ENCODE data around the gene CBFA2T3.

The CBFA2T3 gene

GRCh38 chr16:88853325-88853941 lies 123.6 kb downstream of the CBFA2T3 start:
- no peak for DNase-seq

GRCh38 chr16:88851616-88852015 lies 125.4 kb downstream of the CBFA2T3 start:
- no peak for DNase-seq

- DNase-seq, result no peak
Measured at GRCh38 chr16:88850531-88851199, 126.3 kb downstream of the CBFA2T3 start.

GRCh38 chr16:88848557-88848956 lies 128.4 kb downstream of the CBFA2T3 start:
- DNase-seq, result no peak

- DNase-seq, result no peak
Measured at GRCh38 chr16:88847654-88848053, 129.4 kb downstream of the CBFA2T3 start.

- no peak for DNase-seq
Measured at GRCh38 chr16:88846088-88846487, 130.9 kb downstream of the CBFA2T3 start.

- no peak for DNase-seq
Measured at GRCh38 chr16:88844419-88845036, 132.5 kb downstream of the CBFA2T3 start.

- DNase-seq, result no peak
Measured at GRCh38 chr16:88843256-88843655, 133.8 kb downstream of the CBFA2T3 start.

GRCh38 chr16:88842806-88843205 lies 134.2 kb downstream of the CBFA2T3 start:
- DNase-seq, result no peak

- DNase-seq, result no peak
Measured at GRCh38 chr16:88842308-88842756, 134.7 kb downstream of the CBFA2T3 start.

- no peak for DNase-seq
Measured at GRCh38 chr16:88841521-88842307, 135.3 kb downstream of the CBFA2T3 start.

- no peak for DNase-seq
Measured at GRCh38 chr16:88840600-88841215, 136.3 kb downstream of the CBFA2T3 start.

- DNase-seq, result no peak
Measured at GRCh38 chr16:88839745-88840599, 137.0 kb downstream of the CBFA2T3 start.

GRCh38 chr16:88839026-88839529 lies 137.9 kb downstream of the CBFA2T3 start:
- no peak for DNase-seq

GRCh38 chr16:88838566-88838965 lies 138.4 kb downstream of the CBFA2T3 start:
- DNase-seq, result no peak

GRCh38 chr16:88837806-88838205 lies 139.2 kb downstream of the CBFA2T3 start:
- DNase-seq, result no peak

- no peak for DNase-seq
Measured at GRCh38 chr16:88836791-88837190, 140.2 kb downstream of the CBFA2T3 start.

- DNase-seq, result no peak
Measured at GRCh38 chr16:88835818-88836217, 141.2 kb downstream of the CBFA2T3 start.

GRCh38 chr16:88835383-88835782 lies 141.6 kb downstream of the CBFA2T3 start:
- DNase-seq, result no peak

- no peak for DNase-seq
Measured at GRCh38 chr16:88834670-88835069, 142.3 kb downstream of the CBFA2T3 start.

GRCh38 chr16:88833086-88833485 lies 143.9 kb downstream of the CBFA2T3 start:
- DNase-seq, result no peak

- no peak for DNase-seq
Measured at GRCh38 chr16:88831838-88832237, 145.2 kb downstream of the CBFA2T3 start.

All from NCI-H187 treated with DMSO at 0.1 percent for 48 hours (cell line).